ENCODE results near the gene PRDM8.

The PRDM8 gene

DNA sequence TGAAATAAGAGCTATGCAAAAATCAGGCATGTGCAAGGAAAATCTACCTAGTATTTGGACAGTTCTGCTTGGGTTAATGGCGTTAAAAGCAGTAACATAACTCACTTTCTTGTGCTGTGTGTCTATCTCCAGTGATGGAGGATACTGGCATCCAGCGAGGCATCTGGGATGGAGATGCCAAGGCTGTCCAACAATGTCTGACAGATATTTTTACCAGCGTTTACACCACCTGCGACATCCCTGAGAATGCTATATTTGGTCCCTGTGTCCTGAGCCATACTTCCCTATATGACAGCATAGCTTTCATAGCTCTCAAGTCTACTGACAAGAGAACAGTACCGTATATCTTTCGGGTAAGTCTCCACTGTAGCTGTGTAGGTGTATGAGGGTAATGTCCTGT is 2.6 kb downstream of the PRDM8 start:
- no peak for TF ChIP-seq CTCF (IDR thresholded peaks at IDR 0.05)
- H3K27ac Mint-ChIP-seq, result no peak overlapping the region
- H3K4me3 Mint-ChIP-seq, result no peak overlapping the region
- H3K36me3 Mint-ChIP-seq (ENCODE audit: low read depth), result no peaks in the 10 kb centered on the region
- peaks cover 36% of the 10 kb centered on the region for H3K4me1 Mint-ChIP-seq
- DNase-seq, result no peak
- peaks cover 98% of the 10 kb centered on the region for H3K27me3 Mint-ChIP-seq (ENCODE audit: low read depth, poor library complexity)
- no peaks in the 10 kb centered on the region for H3K9me3 Mint-ChIP-seq

DNA sequence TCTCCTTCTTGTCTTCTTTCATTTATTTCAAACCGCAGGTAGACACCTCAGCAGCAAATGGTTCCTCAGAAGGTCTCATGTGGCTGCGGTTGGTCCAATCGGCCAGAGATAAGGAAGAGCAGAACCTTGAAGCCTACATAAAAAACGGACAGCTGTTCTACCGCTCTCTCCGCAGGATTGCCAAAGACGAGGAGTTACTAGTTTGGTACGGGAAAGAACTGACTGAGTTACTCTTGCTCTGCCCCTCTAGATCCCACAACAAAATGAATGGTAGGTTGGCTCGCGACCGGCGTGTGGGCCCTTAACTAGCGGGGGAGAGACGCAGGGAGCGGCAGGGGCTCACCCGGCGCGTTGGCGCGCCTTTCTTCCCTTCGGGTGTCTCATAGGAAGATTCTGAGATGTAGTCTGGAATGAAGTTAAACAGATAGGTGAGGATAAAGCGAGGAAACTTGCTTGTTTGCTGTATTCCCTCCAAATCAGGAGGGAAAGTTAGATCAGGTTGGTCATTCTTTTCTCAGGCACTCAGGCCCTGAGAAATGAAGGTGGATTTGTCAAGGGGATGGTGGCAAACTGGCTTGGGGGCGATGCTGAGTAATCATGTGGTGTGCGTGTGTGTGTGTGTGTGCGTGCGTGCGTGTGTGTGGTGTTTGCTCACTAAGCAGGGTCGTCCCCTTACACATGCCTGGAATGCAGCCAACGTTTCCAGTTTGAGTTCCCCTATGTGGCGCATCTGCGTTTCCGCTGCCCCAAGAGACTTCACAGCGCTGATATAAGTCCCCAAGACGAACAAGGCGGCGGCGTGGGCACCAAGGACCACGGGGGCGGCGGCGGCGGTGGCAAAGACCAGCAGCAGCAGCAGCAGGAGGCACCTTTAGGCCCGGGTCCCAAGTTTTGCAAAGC is 4.2 kb downstream of the PRDM8 start:
- no peak for DNase-seq
- no peak for TF ChIP-seq CTCF (IDR thresholded peaks at IDR 0.05)
- Mint-ChIP-seq H3K4me3 (peak overlapping the region; percentile 67), H3K9me3 (peaks cover 7% of the 10 kb centered on the region), H3K36me3 (ENCODE audit: low read depth) (no peaks in the 10 kb centered on the region), H3K4me1 (peaks cover 27% of the 10 kb centered on the region), H3K27ac (no peak overlapping the region), H3K27me3 (ENCODE audit: low read depth, poor library complexity) (peaks cover 98% of the 10 kb centered on the region)

GRCh38 chr4:80202190-80202711 is 4.9 kb downstream of the PRDM8 start:
- Mint-ChIP-seq H3K4me3 (peak overlapping the region; percentile 67), H3K36me3 (ENCODE audit: low read depth) (no peaks in the 10 kb centered on the region), H3K9me3 (peaks cover 8% of the 10 kb centered on the region), H3K27ac (no peak overlapping the region), H3K4me1 (peaks cover 21% of the 10 kb centered on the region), H3K27me3 (ENCODE audit: low read depth, poor library complexity) (peaks cover 98% of the 10 kb centered on the region)
- peak; percentile 90 for DNase-seq
- peak; percentile 65 for TF ChIP-seq CTCF (IDR thresholded peaks at IDR 0.05)

GRCh38 chr4:80202741-80203553 is 5.6 kb downstream of the PRDM8 start:
- Mint-ChIP-seq H3K36me3 (ENCODE audit: low read depth) (no peaks in the 10 kb centered on the region), H3K4me3 (peak overlapping the region; percentile 75), H3K4me1 (peaks cover 21% of the 10 kb centered on the region), H3K9me3 (peaks cover 10% of the 10 kb centered on the region), H3K27me3 (ENCODE audit: low read depth, poor library complexity) (peaks cover 98% of the 10 kb centered on the region), H3K27ac (no peak overlapping the region)
- no peak for TF ChIP-seq CTCF (IDR thresholded peaks at IDR 0.05)
- peak; percentile 62 for DNase-seq

DNA sequence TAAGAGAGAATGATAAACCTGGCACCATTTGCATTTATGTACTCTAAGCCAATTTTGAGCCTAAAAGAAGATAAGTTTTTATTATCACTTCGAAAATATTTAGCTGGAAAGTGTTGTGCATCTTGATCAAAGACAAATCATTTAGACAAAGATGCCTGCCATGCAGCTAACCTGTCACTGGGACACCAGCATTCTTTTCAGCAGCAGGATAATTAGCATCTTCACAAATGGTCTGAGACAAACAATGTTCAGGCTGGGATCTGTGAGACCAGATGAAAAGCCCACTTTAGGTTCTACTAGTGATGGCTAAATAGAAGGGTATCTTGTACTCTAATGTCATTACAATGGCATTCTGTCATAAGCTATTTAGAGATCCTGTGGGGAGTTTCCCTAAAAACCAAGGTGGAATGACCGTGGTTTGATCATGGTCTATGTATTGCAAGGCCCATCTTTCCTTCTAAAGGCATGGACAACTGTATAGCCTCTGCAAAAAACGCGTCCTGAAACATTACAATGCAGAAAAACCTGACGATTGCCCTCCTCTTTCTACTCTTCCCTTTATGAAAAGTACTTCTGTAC is 7.2 kb downstream of the PRDM8 start:
- Mint-ChIP-seq H3K27me3 (ENCODE audit: low read depth, poor library complexity) (peaks cover 98% of the 10 kb centered on the region), H3K4me3 (no peak overlapping the region), H3K36me3 (ENCODE audit: low read depth) (no peaks in the 10 kb centered on the region), H3K4me1 (peaks cover 21% of the 10 kb centered on the region), H3K27ac (no peak overlapping the region), H3K9me3 (peaks cover 12% of the 10 kb centered on the region)
- no peak for DNase-seq
- TF ChIP-seq CTCF (IDR thresholded peaks at IDR 0.05), result no peak

Data from nephron progenitor cell (in vitro differentiated cells).